D721Med (cell line): ENCODE measurements around the gene AFG1L.
"Not testable (repeated sequence)": the region's sequence is repeated elsewhere in the genome, so short reads cannot be mapped to it uniquely, and the experiment has no call there.

Experiments
- DNase-seq: peaks from one replicate; pipeline ENCODE4 v3.0.0; 2011; ENCODE audit warnings: low spot score; ENCODE audit not compliant: insufficient read length
- FAIRE-seq: peaks from 2 replicates; lab custom pipeline; 2011; peaks lifted over from hg19 to GRCh38; lab: Jason Lieb, UNC
- TF ChIP-seq, protein P1 (sequence below): IDR thresholded peaks from 2 replicates; pipeline ENCODE4 v1.5.1; 2012; ENCODE audit warnings: mild to moderate bottlenecking, control low read depth; ENCODE audit not compliant: insufficient read depth; ENCODE audit errors: missing control alignments

Gene AFG1L

DNA sequence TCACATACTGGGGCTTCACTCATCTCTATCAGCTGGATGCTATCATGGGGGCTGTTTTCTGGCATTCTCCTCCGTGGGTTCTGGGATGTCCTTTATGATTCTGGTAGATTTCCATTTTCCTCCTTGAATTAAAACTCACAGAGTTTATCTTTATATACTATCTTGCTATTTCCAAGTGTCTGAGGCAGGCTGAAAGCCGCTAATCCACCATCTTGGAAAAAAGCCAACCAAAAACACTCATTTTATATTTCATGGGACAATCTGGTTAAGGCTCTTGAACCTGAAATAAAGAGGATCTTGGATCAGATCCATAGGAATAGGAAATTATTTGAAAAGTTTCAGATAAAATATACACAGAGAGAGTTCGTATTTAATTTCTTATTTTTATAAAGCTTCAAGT, 86.0 kb downstream of the AFG1L start:
- TF ChIP-seq, protein P1, sequence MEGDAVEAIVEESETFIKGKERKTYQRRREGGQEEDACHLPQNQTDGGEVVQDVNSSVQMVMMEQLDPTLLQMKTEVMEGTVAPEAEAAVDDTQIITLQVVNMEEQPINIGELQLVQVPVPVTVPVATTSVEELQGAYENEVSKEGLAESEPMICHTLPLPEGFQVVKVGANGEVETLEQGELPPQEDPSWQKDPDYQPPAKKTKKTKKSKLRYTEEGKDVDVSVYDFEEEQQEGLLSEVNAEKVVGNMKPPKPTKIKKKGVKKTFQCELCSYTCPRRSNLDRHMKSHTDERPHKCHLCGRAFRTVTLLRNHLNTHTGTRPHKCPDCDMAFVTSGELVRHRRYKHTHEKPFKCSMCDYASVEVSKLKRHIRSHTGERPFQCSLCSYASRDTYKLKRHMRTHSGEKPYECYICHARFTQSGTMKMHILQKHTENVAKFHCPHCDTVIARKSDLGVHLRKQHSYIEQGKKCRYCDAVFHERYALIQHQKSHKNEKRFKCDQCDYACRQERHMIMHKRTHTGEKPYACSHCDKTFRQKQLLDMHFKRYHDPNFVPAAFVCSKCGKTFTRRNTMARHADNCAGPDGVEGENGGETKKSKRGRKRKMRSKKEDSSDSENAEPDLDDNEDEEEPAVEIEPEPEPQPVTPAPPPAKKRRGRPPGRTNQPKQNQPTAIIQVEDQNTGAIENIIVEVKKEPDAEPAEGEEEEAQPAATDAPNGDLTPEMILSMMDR: no peak
- FAIRE-seq (no peak), DNase-seq (no peak)

DNA sequence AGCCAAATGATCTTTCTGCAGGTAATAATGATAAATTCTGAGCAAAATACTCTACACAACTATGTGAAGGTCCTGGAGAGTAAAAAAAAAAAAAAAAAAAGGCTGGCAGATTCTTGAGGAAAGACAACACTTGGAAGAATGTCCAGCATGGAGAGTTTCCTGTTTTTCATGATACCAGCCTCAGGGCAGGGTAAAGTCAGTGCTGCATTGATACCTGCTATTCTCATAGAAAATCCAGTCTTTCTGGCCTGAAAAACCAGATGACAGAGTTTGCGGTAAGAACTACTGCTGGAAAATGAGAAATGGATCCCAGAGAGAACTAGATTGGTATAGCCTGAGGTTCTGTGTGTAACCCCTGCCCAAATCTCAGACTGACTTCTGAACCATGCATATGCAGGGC, 89.1 kb downstream of the AFG1L start:
- FAIRE-seq (no peak), DNase-seq (no peak)
- TF ChIP-seq, protein P1: no peak

DNA sequence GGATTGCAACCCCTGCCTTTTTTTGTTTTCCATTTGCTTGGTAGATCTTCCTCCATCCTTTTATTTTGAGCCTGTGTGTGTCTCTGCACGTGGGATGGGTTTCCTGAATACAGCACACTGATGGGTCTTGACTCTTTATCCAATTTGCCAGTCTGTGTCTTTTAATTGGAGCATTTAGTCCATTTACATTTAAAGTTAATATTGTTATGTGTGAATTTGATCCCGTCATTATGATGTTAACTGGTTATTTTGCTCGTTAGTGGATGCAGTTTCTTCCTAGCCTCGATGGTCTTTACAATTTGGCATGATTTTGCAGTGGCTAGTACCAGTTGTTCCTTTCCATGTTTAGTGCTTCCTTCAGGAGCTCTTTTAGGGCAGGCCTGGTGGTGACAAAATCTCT, 94.3 kb downstream of the AFG1L start:
- FAIRE-seq, DNase-seq: not testable (repeated sequence)

DNA sequence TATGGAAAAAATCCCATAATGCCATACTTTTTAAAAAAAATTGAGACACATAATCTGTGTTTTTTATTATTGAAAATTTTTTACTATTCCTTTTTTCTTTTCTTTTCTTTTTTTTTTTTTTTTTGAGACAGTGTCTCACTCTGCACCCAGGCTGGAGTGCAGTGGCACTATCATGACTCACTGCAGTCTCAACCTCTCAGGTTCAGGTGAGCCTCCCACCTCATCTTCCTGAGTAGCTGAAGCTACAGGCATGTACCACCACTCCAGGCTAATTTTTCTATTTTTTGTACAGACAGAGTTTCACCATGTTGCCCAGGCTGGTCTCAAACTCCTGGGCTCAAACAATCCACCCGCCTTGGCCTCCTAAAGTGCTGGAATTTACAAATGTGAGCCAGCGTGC, 100.4 kb downstream of the AFG1L start:
- FAIRE-seq (no peak), DNase-seq (no peak)
- TF ChIP-seq, protein P1: no peak

DNA sequence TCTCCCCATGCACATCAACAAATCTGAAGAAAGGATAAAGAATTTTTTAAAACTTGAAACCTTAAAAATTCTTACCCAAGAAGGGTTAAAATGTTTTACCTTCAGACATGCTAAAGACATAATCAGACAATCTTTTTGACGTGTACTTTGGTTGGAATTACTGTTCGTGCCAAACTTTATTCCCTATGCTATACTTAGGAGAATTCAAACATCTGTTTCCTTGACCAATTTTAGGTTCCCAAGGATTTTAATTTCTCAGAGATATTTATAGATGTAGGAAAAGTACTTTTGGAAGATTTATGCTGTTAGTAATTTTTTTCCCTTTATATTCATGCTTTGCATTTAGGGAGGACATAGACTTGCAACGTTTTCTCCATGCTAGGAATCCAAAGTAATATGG, 108.4 kb downstream of the AFG1L start:
- DNase-seq (no peak), FAIRE-seq (no peak)
- TF ChIP-seq, protein P1: no peak

DNA sequence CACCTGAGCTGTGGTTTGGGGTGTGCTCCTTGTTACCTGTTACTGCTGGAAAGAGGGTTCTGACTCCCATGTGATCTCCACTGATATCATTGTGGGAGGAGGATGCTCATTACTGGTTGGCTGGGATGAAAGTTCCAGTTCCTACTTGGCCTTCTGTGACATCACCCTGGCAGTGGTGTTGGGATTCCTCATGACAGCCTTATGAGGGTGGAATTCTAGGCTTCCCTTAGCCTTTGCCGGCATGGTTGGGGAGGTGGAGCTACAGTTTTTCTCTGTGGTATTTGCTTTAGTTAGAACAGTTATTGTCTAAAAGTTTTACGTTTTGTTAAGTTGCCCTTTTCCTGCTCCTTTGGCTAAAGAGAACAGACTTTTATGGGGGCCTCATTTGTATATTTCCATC, 112.1 kb downstream of the AFG1L start:
- no peak for FAIRE-seq
- DNase-seq: no peak
- TF ChIP-seq, protein P1: no peak

DNA sequence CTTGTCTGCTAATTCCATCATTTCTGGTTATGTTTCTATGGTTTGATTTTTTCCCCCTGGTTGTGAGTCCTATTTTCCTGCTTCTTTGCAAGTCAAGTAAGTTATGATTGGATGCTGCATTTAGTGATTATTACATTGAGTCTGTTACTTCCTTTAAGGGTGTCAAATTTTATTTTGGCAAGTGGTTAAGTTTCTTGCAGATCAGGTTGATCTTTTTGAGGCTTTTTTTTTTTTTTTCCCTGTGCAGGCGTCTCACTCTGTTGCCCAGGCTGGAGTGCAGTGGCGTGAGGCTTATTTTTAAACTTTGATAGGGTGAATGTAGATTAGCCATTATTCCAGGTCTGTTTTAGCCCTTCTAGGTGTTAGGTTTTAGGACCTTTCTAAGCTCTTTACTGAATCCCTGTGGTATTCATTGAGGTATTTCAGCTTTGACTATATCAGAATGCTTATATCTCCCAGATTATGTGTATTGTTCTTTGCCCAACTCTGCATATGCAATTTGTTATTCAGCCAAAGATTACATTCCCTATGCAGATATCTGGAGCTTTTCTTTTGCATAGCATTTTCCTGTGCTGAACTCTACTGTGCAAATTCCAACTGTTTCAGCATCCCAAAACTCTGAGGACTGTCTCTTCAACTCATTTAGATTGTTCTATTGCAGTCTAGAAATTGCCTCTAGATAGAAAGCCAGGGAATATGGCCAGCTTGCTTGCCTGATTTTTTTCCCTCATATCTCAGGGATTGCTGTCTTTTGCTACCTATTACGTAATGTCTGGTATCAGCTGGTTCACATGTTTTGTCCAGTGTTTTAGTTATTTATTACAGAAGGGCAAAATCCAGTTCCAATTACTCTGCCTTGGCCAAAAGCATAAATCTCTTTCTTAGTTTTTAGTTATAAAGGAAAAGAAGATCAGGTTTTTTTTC, 113.3 kb downstream of the AFG1L start:
- FAIRE-seq (no peak), DNase-seq (no peak)
- TF ChIP-seq, protein P1: no peak
